ENCODE measurements around the gene GET4. TPM values are rescaled to one million over a fixed set of nuclear protein-coding genes. Genes with fewer than 3 reads are reported as not detected.
A peak's percentile ranks its signal among the peaks of the same experiment; 100 is the strongest.

GET4 gene
- total RNA-seq = 35.8 TPM

- Histone ChIP-seq H3K9me3 (no peaks in the 10 kb centered on the region), H3K36me3 (peaks cover 0 to 19% of the 10 kb centered on the region in 2 donors), H3K27me3 (no peaks in the 10 kb centered on the region), H3K27ac (peak within 1 kb of the TSS; percentile 91), H3K4me3 (peak within 1 kb of the TSS; percentile 82 to 88), H3K4me1 (peaks cover 43% of the 10 kb centered on the region)
- peak in 1 of 2 donors; percentile 95 for DNase-seq (ENCODE audit: extremely low spot score in 2 of 2)
- intact Hi-C loops (cut with DNase I) = loop anchor here (10.0 kb wide), 1 partner anchor 552 kb away; no protein-coding TSS in a partner anchor
- TF ChIP-seq POLR2AphosphoS5 (IDR thresholded peaks at IDR 0.05; ENCODE audit: insufficient read depth in 1 of 2, low read depth in 1 of 2) (peak; percentile 66 to 84), POLR2A (IDR thresholded peaks at IDR 0.05) (peak in 1 of 2 donors; percentile 77), CTCF (IDR thresholded peaks at IDR 0.05) (no peak)
Measured at GRCh38 chr7:876077-876971, at the start of gene GET4. Gene GET4, plus strand, starts transcription at chr7:876554. Its CDS starts 92 bp downstream, at chr7:876646.

GRCh38 chr7:828793-829561, 47.4 kb upstream of the GET4 start:
- Histone ChIP-seq H3K36me3 (peaks cover 0 to 4% of the 10 kb centered on the region in 2 donors), H3K27ac (peak overlapping the region; percentile 95), H3K27me3 (no peaks in the 10 kb centered on the region), H3K4me3 (no peak overlapping the region), H3K9me3 (no peaks in the 10 kb centered on the region), H3K4me1 (peaks cover 85% of the 10 kb centered on the region)
- TF ChIP-seq CTCF (IDR thresholded peaks at IDR 0.05) (no peak), POLR2A (IDR thresholded peaks at IDR 0.05) (no peak), POLR2AphosphoS5 (IDR thresholded peaks at IDR 0.05; ENCODE audit: insufficient read depth in 1 of 2, low read depth in 1 of 2) (no peak)
- no peak for DNase-seq (ENCODE audit: extremely low spot score in 2 of 2)
- intact Hi-C loops (cut with DNase I) = no loop called here

GRCh38 chr7:830069-830468, 46.3 kb upstream of the GET4 start:
- TF ChIP-seq CTCF (IDR thresholded peaks at IDR 0.05) (no peak), POLR2AphosphoS5 (IDR thresholded peaks at IDR 0.05; ENCODE audit: insufficient read depth in 1 of 2, low read depth in 1 of 2) (no peak), POLR2A (IDR thresholded peaks at IDR 0.05) (no peak)
- DNase-seq (ENCODE audit: extremely low spot score in 2 of 2) = no peak
- intact Hi-C loops (cut with DNase I) = no loop called here
- peaks cover 0 to 4% of the 10 kb centered on the region in 2 donors for H3K36me3 ChIP-seq
- peaks cover 88% of the 10 kb centered on the region for H3K4me1 ChIP-seq
- no peaks in the 10 kb centered on the region for H3K9me3 ChIP-seq
- H3K4me3 ChIP-seq = no peak overlapping the region
- H3K27me3 ChIP-seq = no peaks in the 10 kb centered on the region
- H3K27ac ChIP-seq = peak overlapping the region; percentile 95

- Histone ChIP-seq H3K9me3 (no peaks in the 10 kb centered on the region), H3K27ac (peak overlapping the region; percentile 95), H3K4me1 (peaks cover 94% of the 10 kb centered on the region), H3K27me3 (no peaks in the 10 kb centered on the region), H3K36me3 (peaks cover 0 to 4% of the 10 kb centered on the region in 2 donors), H3K4me3 (peak overlapping the region; percentile 19 to 29)
- TF ChIP-seq POLR2AphosphoS5 (IDR thresholded peaks at IDR 0.05; ENCODE audit: insufficient read depth in 1 of 2, low read depth in 1 of 2) = peak; percentile 41 to 99
- TF ChIP-seq POLR2A (IDR thresholded peaks at IDR 0.05) = no peak
- no peak for DNase-seq (ENCODE audit: extremely low spot score in 2 of 2)
- intact Hi-C loops (cut with DNase I) = no loop called here
Measured at GRCh38 chr7:831596-832166, 44.7 kb upstream of the GET4 start.
